HepG2 (cell line): Measurements from ENCODE around the gene YPEL4. TPM values are rescaled to one million over a fixed set of nuclear protein-coding genes. Genes with fewer than 3 reads are reported as not detected.

Experiments
- ATAC-seq: fragments of 200-7000 bp; cut with Tn5 transposase; 3 replicates; pipeline ENCODE4 v1.9.1; 2020; ENCODE audit warnings: mild to moderate bottlenecking, moderate library complexity
- BruUV-seq: library from RNA; stranded (reverse); fragments of 400-500 nt; replicated peaks from 2 replicates; lab custom pipeline; 2021; lab: Mats Ljungman, UMichigan
- CTCF ChIA-PET: fragments of 300-600 bp; formaldehyde crosslinking; extraction: SDS; loops from one replicate; lab custom pipeline; 2021; ENCODE audit warnings: low total read pairs, inconsistent platforms, low intra/inter-chr PET ratio; lab: Yijun Ruan, JAX
- POLR2A ChIA-PET: fragments of 350-600 bp; sonication (Branson Sonifier 250); formaldehyde crosslinking; loops from one replicate; lab custom pipeline; 2020; ENCODE audit warnings: antibody characterized with exemption, inconsistent platforms; lab: Yijun Ruan, JAX
- DNase-seq: peaks from one replicate; pipeline ENCODE4 v3.0.0-alpha.2; 2015; ENCODE audit warnings: low spot score
- FAIRE-seq: peaks from 3 replicates; lab custom pipeline; 2011; peaks lifted over from hg19 to GRCh38; lab: Jason Lieb, UNC
- H2AFZ ChIP-seq: one replicate; pipeline ENCODE4 v1.6.1; 2011; ENCODE audit warnings: low read length, inconsistent platforms
- H3K27ac ChIP-seq: fragments of 300-600 bp; 3 replicates; pipeline ENCODE4 v1.8.0; 2011; ENCODE audit warnings: mixed run types, mild to moderate bottlenecking, mixed read lengths, low read length, inconsistent platforms; ENCODE audit not compliant: insufficient read depth; ENCODE audit errors: extremely low read length
- H3K27me3 ChIP-seq, 2 experiments: fragments of 200-600 bp in 1 of 2; 2 replicates in 1 of 2; 3 replicates in 1 of 2; pipeline versions ENCODE4 v1.6.0 to v1.8.0; 2011; ENCODE audit warnings: low read length in 2 of 2, mild to moderate bottlenecking in 2 of 2, moderate library complexity in 2 of 2, inconsistent platforms in 1 of 2; ENCODE audit not compliant: insufficient read depth in 2 of 2, control insufficient read depth in 1 of 2
- H3K36me3 ChIP-seq, 2 experiments: fragments of 200-600 bp in 1 of 2; replicated peaks in 1 of 2; 2 replicates in 1 of 2; 3 replicates in 1 of 2; pipeline versions ENCODE4 v1.5.1 to v1.8.0; 2011; ENCODE audit warnings: low read length in 2 of 2, inconsistent platforms in 1 of 2; ENCODE audit not compliant: insufficient read depth in 2 of 2, control insufficient read depth in 1 of 2
- H3K4me1 ChIP-seq: 2 replicates; pipeline ENCODE4 v1.5.1; 2012; ENCODE audit warnings: low read length, inconsistent platforms; ENCODE audit not compliant: insufficient read depth
- H3K4me2 ChIP-seq: 2 replicates; pipeline ENCODE4 v1.6.0; 2011; ENCODE audit warnings: low read depth, low read length, inconsistent platforms
- H3K4me3 ChIP-seq, 3 experiments: fragments of 200-600 bp in 1 of 3; sonication (generic), shearing (Covaris generic) in 1 of 3; replicated peaks in 1 of 3; 2 replicates each; pipeline ENCODE4 v1.5.1; 2011 to 2016; ENCODE audit warnings: low read length in 3 of 3, inconsistent platforms in 2 of 3, low read depth in 2 of 3, mild to moderate bottlenecking in 2 of 3, control low read depth in 1 of 3, mixed read lengths in 1 of 3; ENCODE audit not compliant: insufficient read depth in 1 of 3
- H3K79me2 ChIP-seq: one replicate; pipeline ENCODE4 v1.6.1; 2011; ENCODE audit warnings: low read length, inconsistent platforms; ENCODE audit not compliant: insufficient read depth
- H3K9ac ChIP-seq: 2 replicates; pipeline ENCODE4 v1.6.0; 2011; ENCODE audit warnings: mild to moderate bottlenecking, low read depth, low read length, inconsistent platforms; ENCODE audit not compliant: insufficient read depth
- H3K9me3 ChIP-seq: 2 replicates; pipeline ENCODE4 v1.5.1; 2012; ENCODE audit warnings: mild to moderate bottlenecking, low read length
- H4K20me1 ChIP-seq: 2 replicates; pipeline ENCODE4 v1.6.0; 2011; ENCODE audit warnings: inconsistent platforms, mild to moderate bottlenecking, low read length, moderate library complexity; ENCODE audit not compliant: insufficient read depth
- ATF7 ChIP-seq, 2 experiments: fragments of 450-650 bp in 1 of 2; sonication (generic) in 1 of 2; formaldehyde crosslinking in 1 of 2; IDR thresholded peaks; 2 replicates each; pipeline versions ENCODE4 v1.4.0 to v1.6.1; 2016 to 2020; ENCODE audit warnings: antibody characterized with exemption in 1 of 2, mild to moderate bottlenecking in 1 of 2, missing genetic modification reagents in 1 of 2
- CENPT ChIP-seq: sonication (generic); formaldehyde crosslinking; IDR thresholded peaks from 2 replicates; pipeline ENCODE4 v1.8.0; 2022; ENCODE audit warnings: low read depth, mild to moderate bottlenecking, moderate library complexity, missing genetic modification reagents
- DNMT1 ChIP-seq: sonication (generic); formaldehyde crosslinking; IDR thresholded peaks from 2 replicates; pipeline ENCODE4 v1.5.1; 2020; ENCODE audit warnings: mild to moderate bottlenecking, missing genetic modification reagents
- DNMT3B ChIP-seq: conservative IDR thresholded peaks from 2 replicates; pipeline ENCODE4 v1.6.1; 2016; ENCODE audit warnings: missing biosample characterization, control low read depth
- FUBP1 ChIP-seq: sonication (generic); formaldehyde crosslinking; IDR thresholded peaks from 2 replicates; pipeline ENCODE4 v1.5.1; 2020; ENCODE audit warnings: missing genetic modification reagents, mild to moderate bottlenecking, borderline replicate concordance
- MAFF ChIP-seq: IDR thresholded peaks from 2 replicates; pipeline ENCODE4 v1.6.1; 2011; ENCODE audit warnings: low read depth, low read length, improper control_type of control experiment
- MEIS1 ChIP-seq: sonication (generic); formaldehyde crosslinking; IDR thresholded peaks from 2 replicates; pipeline ENCODE4 v1.9.0; 2021; ENCODE audit warnings: mild to moderate bottlenecking, missing genetic modification reagents, moderate library complexity, borderline replicate concordance
- RFXANK ChIP-seq: IDR thresholded peaks from 2 replicates; pipeline ENCODE4 v1.6.1; 2016
- SNRNP70 ChIP-seq: fragments of 200-400 bp; formaldehyde crosslinking; IDR thresholded peaks from 2 replicates; pipeline ENCODE4 v1.6.1; 2017; ENCODE audit warnings: mild to moderate bottlenecking, low read depth, low read length, moderate library complexity
- ZBTB7B ChIP-seq: sonication (generic); formaldehyde crosslinking; IDR thresholded peaks from 2 replicates; pipeline ENCODE4 v1.4.0; 2020; ENCODE audit warnings: missing genetic modification reagents
- ZMYM3 ChIP-seq: sonication (generic); formaldehyde crosslinking; IDR thresholded peaks from 2 replicates; pipeline ENCODE4 v1.5.1; 2020; ENCODE audit warnings: mild to moderate bottlenecking, missing genetic modification reagents
- ZNF333 ChIP-seq: sonication (generic); formaldehyde crosslinking; IDR thresholded peaks from 2 replicates; pipeline ENCODE4 v1.4.0; 2020; ENCODE audit warnings: mild to moderate bottlenecking, missing genetic modification reagents, borderline replicate concordance
- ZNF724P ChIP-seq: sonication (generic); formaldehyde crosslinking; IDR thresholded peaks from 2 replicates; pipeline ENCODE4 v1.8.0; 2022; ENCODE audit warnings: missing genetic modification reagents, borderline replicate concordance
- ZNF883 ChIP-seq: sonication (generic); formaldehyde crosslinking; IDR thresholded peaks from 2 replicates; pipeline ENCODE4 v1.5.1; 2020; ENCODE audit warnings: mild to moderate bottlenecking, missing genetic modification reagents; ENCODE audit errors: not compliant biosample characterization
- ZNF891 ChIP-seq: sonication (generic); formaldehyde crosslinking; IDR thresholded peaks from 2 replicates; pipeline ENCODE4 v1.5.0; 2020; ENCODE audit warnings: mild to moderate bottlenecking, missing genetic modification reagents
- WGBS: methylation state at CpG from one replicate; pipeline ENCODE4 v1.1.6; 2017; ENCODE audit warnings: low lambda C conversion rate; 5-methylcytosine and 5-hydroxymethylcytosine counted together
- in situ Hi-C: cut with HindIII; loops from 2 replicates; pipeline ENCODE4 v1.10.0; 2017; ENCODE audit warnings: low pct_unique_long_range_greater_than_20kb; ENCODE audit not compliant: extremely low pct_ligation_motif_present
- intact Hi-C: fragments of 100-400 bp; cut with micrococcal nuclease; formaldehyde crosslinking; loops from one replicate; pipeline ENCODE4 v1.10.0; 2022; ENCODE audit not compliant: unreplicated experiment
- polyA plus RNA-seq, 8 experiments: library from polyadenylated mRNA; depleted of rRNA in 3 of 8; stranded (reverse) in 7 of 8; unstranded in 1 of 8; fragments of >200 nt; fragmentation: Illumina TruSeq in 4 of 8; extraction: Trizol in 4 of 8; gene quantifications; 2 replicates each; pipeline versions ENCODE4 v1.2.1 to v1.2.3, GENCODE V29; 2011 to 2016; ENCODE audit warnings: low read depth in 4 of 8, missing spikeins in 1 of 8, mixed read lengths in 1 of 8; ENCODE audit not compliant: insufficient read depth in 1 of 8
- total RNA-seq, 5 experiments: library from RNA; depleted of rRNA; stranded (reverse); fragments of >200 nt; fragmentation: Illumina TruSeq; extraction: Trizol; gene quantifications; 2 replicates each; pipeline ENCODE4 v1.2.3, GENCODE V29; 2016; ENCODE audit warnings: low read depth in 1 of 5

YPEL4 gene
- total and polyA plus RNA-seq, 2 of the 13 experiments (the other 11 are each of a cell fraction or from before 2014, with no cell fraction given), result 0.04 TPM; not detected in 1

DNA sequence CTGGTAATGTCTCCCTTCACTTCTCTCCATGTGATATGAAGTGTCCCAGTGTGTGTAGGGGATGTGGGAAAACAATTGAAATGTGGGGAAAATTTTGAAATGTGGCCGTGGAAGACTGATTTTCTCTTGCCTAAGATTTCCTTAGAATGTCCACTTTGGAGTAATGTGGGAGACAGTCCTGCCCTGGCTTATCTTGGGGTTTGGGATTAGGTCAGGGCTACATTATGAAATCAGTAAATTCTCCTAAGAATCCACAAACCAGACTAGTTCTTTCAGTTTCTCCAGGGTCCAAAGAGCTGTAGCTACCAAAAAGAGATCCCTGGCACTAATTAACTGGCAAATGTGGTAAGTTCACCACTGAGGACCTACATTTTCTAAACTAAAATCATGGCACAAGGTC is 22.8 kb downstream of the YPEL4 start (continued):
- no peak for TF ChIP-seq CENPT

DNA sequence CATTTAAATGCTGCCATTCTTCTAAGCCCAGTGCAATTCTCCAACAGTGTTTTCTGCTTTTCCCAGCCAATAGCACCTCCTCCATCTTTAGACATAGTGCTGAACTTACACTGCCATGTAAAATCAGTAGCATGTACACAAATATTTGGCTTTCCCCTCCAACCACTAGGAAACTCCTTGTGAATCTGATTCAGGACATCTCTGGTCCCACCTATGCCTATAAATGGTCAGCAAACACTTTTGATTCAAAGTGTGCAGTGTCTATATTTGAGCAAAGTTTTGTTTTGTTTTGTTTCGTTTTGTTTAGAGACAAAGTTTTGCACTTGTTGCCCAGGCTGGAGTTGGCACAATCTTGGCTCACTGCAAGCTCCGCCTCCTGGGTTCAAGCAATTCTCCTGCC is 24.8 kb downstream of the YPEL4 start:
- ATAC-seq (no peak), FAIRE-seq (no peak), DNase-seq (no peak)
- no peaks in the 10 kb centered on the region for H3K79me2 ChIP-seq
- BruUV-seq, result no TSS peak
- CTCF ChIA-PET, result no interaction called here
- H3K4me3 ChIP-seq, result no peak overlapping the region
- H3K9ac ChIP-seq, result no peak overlapping the region
- no peak for TF ChIP-seq ATF7 (IDR thresholded peaks at IDR 0.05)
- no peak for TF ChIP-seq ATF7 (CRISPR knock-in tag; IDR thresholded peaks at IDR 0.05)
- no peak for TF ChIP-seq ZNF883
- TF ChIP-seq ZNF891 (CRISPR knock-in tag), result no peak
- TF ChIP-seq MEIS1 (CRISPR knock-in tag), result no peak
- no peak for TF ChIP-seq DNMT3B (CRISPR knock-in tag)
- TF ChIP-seq SNRNP70, result no peak
- no peak for TF ChIP-seq ZNF724P (CRISPR knock-in tag)
- TF ChIP-seq FUBP1 (CRISPR knock-in tag), result no peak
- TF ChIP-seq ZMYM3 (CRISPR knock-in tag), result no peak
- no peak for TF ChIP-seq DNMT1
- no peak for TF ChIP-seq MAFF
- TF ChIP-seq ZBTB7B (CRISPR knock-in tag), result no peak
- no peak for TF ChIP-seq ZNF333 (CRISPR knock-in tag)
- TF ChIP-seq RFXANK (CRISPR knock-in tag), result no peak
- 55% methylated on average over 2 of the region's 2 CpGs for WGBS
- H4K20me1 ChIP-seq, result no peaks in the 10 kb centered on the region
- no peak overlapping the region for H2AFZ ChIP-seq
- H3K27me3 ChIP-seq, result no peaks in the 10 kb centered on the region
- POLR2A ChIA-PET, result no interaction called here
- in situ Hi-C loops (no loop called here), intact Hi-C loops (no loop called here)
- H3K27ac ChIP-seq, result no peak overlapping the region
- H3K4me2 ChIP-seq, result no peak overlapping the region
- peaks cover 16% of the 10 kb centered on the region for H3K4me1 ChIP-seq
- peaks cover 6% of the 10 kb centered on the region for H3K9me3 ChIP-seq
- H3K36me3 ChIP-seq, result no peaks in the 10 kb centered on the region
